ENCODE data around the gene PDS5B.
"Not testable (repeated sequence)": the region's sequence is repeated elsewhere in the genome, so short reads cannot be mapped to it uniquely, and the experiment has no call there.

- not testable (repeated sequence) for TF ChIP-seq CTCF, POLR2A (IDR thresholded peaks at IDR 0.05)
Observed at GRCh38 chr13:32826372-32826771, 240.1 kb downstream of the PDS5B start.

All from heart left ventricle (tissue), 13 donors.